NCI-H446 treated with DMSO at 0.1 percent for 48 hours (cell line): ENCODE results near the gene SALL4.

Experiments
- DNase-seq: peaks from one replicate; lab custom pipeline; 2025; lab: John Stamatoyannopoulos, UW

Gene SALL4

GRCh38 chr20:51735728-51736600 is 66.4 kb downstream of the SALL4 start:
- DNase-seq, result no peak

GRCh38 chr20:51734876-51735720 is 67.2 kb downstream of the SALL4 start:
- DNase-seq, result no peak

GRCh38 chr20:51733070-51733469 is 69.3 kb downstream of the SALL4 start:
- DNase-seq, result no peak
